Peyer's patch (tissue), 4 donors: Measurements from ENCODE around the gene ARHGEF39. TPM values are rescaled to one million over a fixed set of nuclear protein-coding genes. Genes with fewer than 3 reads are reported as not detected.

Experiments
- DNase-seq, 3 donors: peaks; one replicate each; pipeline ENCODE4 v3.0.0-alpha.2; 2017 to 2019
- H3K27ac ChIP-seq, 4 donors: fragments of 200-600 bp; sonication (generic); one replicate each; pipeline ENCODE4 v1.5.1; 2016 to 2019
- H3K27me3 ChIP-seq, 2 donors: fragments of 200-600 bp; sonication (generic); one replicate each; pipeline ENCODE4 v1.5.1; 2019
- H3K36me3 ChIP-seq, 3 donors: fragments of 200-600 bp; sonication (generic); one replicate each; pipeline ENCODE4 v1.5.1; 2016 to 2019
- H3K4me1 ChIP-seq, 4 donors: fragments of 200-600 bp; sonication (generic); one replicate each; pipeline ENCODE4 v1.5.1; 2016 to 2019
- H3K4me3 ChIP-seq, 4 donors: fragments of 200-600 bp; sonication (generic); 1 replicate in 3 of 4; 2 replicates in 1 of 4; pipeline ENCODE4 v1.5.1; 2016 to 2019; ENCODE audit warnings: mild to moderate bottlenecking in 1 of 4
- H3K9me3 ChIP-seq, 4 donors: fragments of 200-600 bp; sonication (generic); one replicate each; pipeline ENCODE4 v1.5.1; 2016 to 2019; ENCODE audit warnings: mild to moderate bottlenecking in 1 of 4
- CTCF ChIP-seq, 6 experiments: fragments of 450-650 bp in 4 of 6; fragments of 200-600 bp in 2 of 6; sonication (generic) in 1 of 6; IDR thresholded peaks; one replicate each; pipeline ENCODE4 v1.5.1; 2017 to 2019; ENCODE audit warnings: antibody characterized with exemption in 6 of 6, mild to moderate bottlenecking in 3 of 6, moderate library complexity in 1 of 6
- POLR2A ChIP-seq, 2 donors: fragments of 450-650 bp; IDR thresholded peaks; one replicate each; pipeline ENCODE4 v1.5.1; 2017; ENCODE audit warnings: antibody characterized with exemption in 2 of 2, mild to moderate bottlenecking in 2 of 2, moderate library complexity in 2 of 2
- total RNA-seq, 4 donors: library from RNA; depleted of rRNA; stranded (reverse); fragments of >200 nt; gene quantifications; one replicate each; pipeline ENCODE4 v1.1.0, GENCODE V29; 2016

Gene ARHGEF39
- total RNA-seq, 4 donors from 2014 or later: 1.9 to 19.8 (median 4.8) TPM

DNA sequence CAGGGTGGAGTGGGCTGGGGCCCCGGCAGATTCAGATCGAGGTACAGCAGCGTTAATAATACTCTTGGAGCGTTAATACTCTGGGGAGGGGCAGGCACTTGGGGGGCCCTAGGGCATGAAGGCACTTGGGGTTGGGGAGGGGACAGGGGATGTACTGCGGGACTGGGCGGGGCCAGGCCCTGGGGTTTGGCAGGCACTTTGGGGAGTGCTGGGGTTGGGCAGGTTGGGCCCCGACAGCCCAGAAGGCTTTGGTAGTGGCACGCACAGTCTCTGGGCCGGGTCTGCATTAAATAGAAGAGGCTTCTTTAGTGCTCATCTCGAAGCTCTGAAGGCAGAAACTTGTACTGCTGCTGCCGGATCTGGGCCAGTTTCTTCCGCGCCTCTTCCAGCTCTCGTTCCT, 32.5 kb upstream of the ARHGEF39 start:
- Histone ChIP-seq H3K4me3 (no peak overlapping the region), H3K9me3 (no peaks in the 10 kb centered on the region), H3K27me3 (no peaks in the 10 kb centered on the region), H3K4me1 (peaks cover 0 to 14% (median 0%) of the 10 kb centered on the region in 4 donors), H3K27ac (peak overlapping the region in 2 of 4 donors; percentile 51 to 58), H3K36me3 (peaks cover 0 to 59% (median 0%) of the 10 kb centered on the region in 3 donors)
- DNase-seq: peak in 1 of 3 donors; percentile 25
- no peak for TF ChIP-seq CTCF (IDR thresholded peaks at IDR 0.05)
- no peak for TF ChIP-seq POLR2A (IDR thresholded peaks at IDR 0.05)

- Histone ChIP-seq H3K27ac (peak overlapping the region; percentile 23 to 58 (median 49)), H3K4me1 (peaks cover 0 to 14% (median 0%) of the 10 kb centered on the region in 4 donors), H3K27me3 (no peaks in the 10 kb centered on the region), H3K4me3 (no peak overlapping the region), H3K36me3 (peaks cover 0 to 50% (median 0%) of the 10 kb centered on the region in 3 donors), H3K9me3 (no peaks in the 10 kb centered on the region)
- DNase-seq: peak; percentile 65 to 88 (median 71)
- TF ChIP-seq POLR2A (IDR thresholded peaks at IDR 0.05) (no peak), CTCF (IDR thresholded peaks at IDR 0.05) (peak; percentile 73 to 89 (median 78))
Observed at GRCh38 chr9:35696520-35697215, 31.7 kb upstream of the ARHGEF39 start.

DNA sequence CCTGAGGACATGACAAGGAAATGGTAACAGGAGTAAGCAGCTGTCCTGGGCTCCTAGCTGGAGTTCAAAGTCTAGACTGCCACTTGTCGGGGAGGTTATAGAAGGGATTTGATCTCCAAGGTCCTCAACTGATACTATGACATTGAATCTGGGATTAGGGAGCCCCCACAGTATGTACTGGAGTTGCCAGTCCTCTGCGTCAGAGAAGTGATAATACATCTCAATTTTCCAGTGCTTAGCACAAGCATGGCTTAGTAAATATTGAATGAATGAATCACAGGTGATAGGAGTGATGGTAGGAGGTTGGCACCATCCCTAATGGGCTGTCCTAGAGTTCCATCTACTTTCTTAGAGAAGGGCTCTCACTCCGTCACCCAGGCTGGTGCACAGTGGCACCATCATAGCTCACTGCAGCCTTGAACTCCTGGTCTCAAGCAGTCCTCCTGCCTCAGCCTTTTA, 31.0 kb upstream of the ARHGEF39 start:
- H3K27me3 ChIP-seq: no peaks in the 10 kb centered on the region
- no peak for DNase-seq
- no peak overlapping the region for H3K4me3 ChIP-seq
- H3K36me3 ChIP-seq: peaks cover 0 to 43% (median 0%) of the 10 kb centered on the region in 3 donors
- no peaks in the 10 kb centered on the region for H3K9me3 ChIP-seq
- TF ChIP-seq CTCF (IDR thresholded peaks at IDR 0.05): no peak
- no peak for TF ChIP-seq POLR2A (IDR thresholded peaks at IDR 0.05)
- H3K27ac ChIP-seq: peak overlapping the region in 3 of 4 donors; percentile 23 to 58 (median 36)
- H3K4me1 ChIP-seq: peaks cover 0 to 14% (median 0%) of the 10 kb centered on the region in 4 donors

DNA sequence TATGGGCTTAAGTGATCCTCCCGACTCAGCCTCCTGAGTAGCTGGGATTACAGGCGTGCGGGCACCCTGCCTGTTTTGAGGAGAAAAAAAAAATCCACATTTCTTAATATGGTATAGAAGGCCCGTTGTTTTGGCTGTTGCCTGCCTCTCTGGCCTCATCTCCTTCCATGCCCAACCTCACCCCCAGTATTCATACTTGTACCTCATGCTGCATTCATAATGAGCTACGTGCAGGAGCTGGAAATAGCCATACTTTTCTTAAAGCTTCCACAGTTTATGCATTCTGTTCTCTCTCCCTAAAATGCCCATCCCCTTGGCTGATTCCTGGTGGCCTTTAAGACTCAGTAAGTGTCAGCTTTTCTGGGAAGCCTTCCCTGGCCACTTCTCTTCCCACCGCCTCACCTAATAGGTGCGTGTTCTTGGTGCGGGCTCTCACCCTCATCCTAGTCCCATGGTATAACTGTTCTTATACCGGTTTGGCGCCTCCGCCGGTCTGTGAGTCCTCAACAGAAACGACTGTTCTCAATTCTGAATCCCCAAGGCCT, 26.8 kb upstream of the ARHGEF39 start:
- no peak for DNase-seq
- Histone ChIP-seq H3K27ac (peak overlapping the region in 3 of 4 donors; percentile 75 to 89 (median 83)), H3K4me3 (peak overlapping the region in 1 of 4 donors; percentile 69), H3K4me1 (peaks cover 0 to 31% (median 0%) of the 10 kb centered on the region in 4 donors), H3K36me3 (peaks cover 0 to 2% (median 0%) of the 10 kb centered on the region in 3 donors), H3K9me3 (no peaks in the 10 kb centered on the region), H3K27me3 (no peaks in the 10 kb centered on the region)
- TF ChIP-seq POLR2A (IDR thresholded peaks at IDR 0.05): no peak
- TF ChIP-seq CTCF (IDR thresholded peaks at IDR 0.05): no peak

DNA sequence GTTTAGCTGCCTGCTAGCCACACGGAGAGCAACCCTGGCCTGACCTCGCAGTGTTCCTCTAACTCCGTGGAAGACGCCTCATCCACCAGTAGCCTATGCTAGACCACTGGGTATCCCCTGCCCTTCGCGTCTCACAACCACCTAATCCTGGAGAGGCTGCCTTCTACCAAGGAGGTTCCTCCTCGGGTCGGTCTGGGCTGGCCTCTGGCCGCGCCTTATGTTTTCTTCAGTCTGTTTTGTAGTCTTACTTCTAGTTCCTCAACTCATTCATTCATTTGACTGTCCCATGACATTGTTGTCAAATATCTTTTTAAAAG, 26.3 kb upstream of the ARHGEF39 start:
- Histone ChIP-seq H3K4me3 (peak overlapping the region; percentile 51 to 69 (median 68)), H3K27ac (peak overlapping the region; percentile 75 to 89 (median 80)), H3K36me3 (no peaks in the 10 kb centered on the region), H3K4me1 (peaks cover 0 to 26% (median 0%) of the 10 kb centered on the region in 4 donors), H3K27me3 (no peaks in the 10 kb centered on the region), H3K9me3 (no peaks in the 10 kb centered on the region)
- DNase-seq: no peak
- TF ChIP-seq CTCF (IDR thresholded peaks at IDR 0.05): no peak
- TF ChIP-seq POLR2A (IDR thresholded peaks at IDR 0.05): no peak
